DMS 273 treated with DMSO at 0.1 percent for 48 hours (cell line): ENCODE data around the gene MSH6.
A peak's percentile ranks its signal among the peaks of the same experiment; 100 is the strongest.

ENCODE experiments used
- DNase-seq: peaks from one replicate; lab custom pipeline; 2025; lab: John Stamatoyannopoulos, UW

MSH6 gene

GRCh38 chr2:47782671-47783485, at the start of gene MSH6:
TSS of gene MSH6 (plus strand) at chr2:47783145. CDS start at chr2:47783234, 89 bp downstream.
- peak; percentile 77 for DNase-seq

GRCh38 chr2:47735136-47735869, 47.6 kb upstream of the MSH6 start:
- no peak for DNase-seq

- no peak for DNase-seq
Observed at GRCh38 chr2:47735912-47736311, 47.0 kb upstream of the MSH6 start.

GRCh38 chr2:47737191-47737975, 45.6 kb upstream of the MSH6 start:
- DNase-seq: no peak

GRCh38 chr2:47738331-47738730, 44.6 kb upstream of the MSH6 start:
- no peak for DNase-seq

- no peak for DNase-seq
Observed at GRCh38 chr2:47741101-47741500, 41.8 kb upstream of the MSH6 start.

- DNase-seq: no peak
Observed at GRCh38 chr2:47741637-47742036, 41.3 kb upstream of the MSH6 start.

- no peak for DNase-seq
Observed at GRCh38 chr2:47744074-47744473, 38.9 kb upstream of the MSH6 start.

- DNase-seq: no peak
Observed at GRCh38 chr2:47747878-47748277, 35.1 kb upstream of the MSH6 start.

- DNase-seq: no peak
Observed at GRCh38 chr2:47751856-47752414, 31.0 kb upstream of the MSH6 start.

GRCh38 chr2:47767497-47767844, 15.5 kb upstream of the MSH6 start:
- DNase-seq: no peak

- DNase-seq: peak; percentile 6
Observed at GRCh38 chr2:47767880-47768609, 14.9 kb upstream of the MSH6 start.

- DNase-seq: no peak
Observed at GRCh38 chr2:47769318-47769717, 13.6 kb upstream of the MSH6 start.

- peak; percentile 39 for DNase-seq
Observed at GRCh38 chr2:47771211-47771610, 11.7 kb upstream of the MSH6 start.

- DNase-seq: no peak
Observed at GRCh38 chr2:47772343-47772742, 10.6 kb upstream of the MSH6 start.

- DNase-seq: no peak
Observed at GRCh38 chr2:47774567-47774966, 8.4 kb upstream of the MSH6 start.

GRCh38 chr2:47777277-47777937, 5.5 kb upstream of the MSH6 start:
- DNase-seq: no peak

GRCh38 chr2:47778698-47779425, 4.1 kb upstream of the MSH6 start:
- DNase-seq: no peak

- DNase-seq: no peak
Observed at GRCh38 chr2:47779426-47779790, 3.5 kb upstream of the MSH6 start.

- DNase-seq: no peak
Observed at GRCh38 chr2:47782381-47782670, 619 bp upstream of the MSH6 start.
